Measurements from ENCODE around the gene OR51D1. TPM values are rescaled to one million over a fixed set of nuclear protein-coding genes. Genes with fewer than 3 reads are reported as not detected.

OR51D1 gene
- total and polyA plus RNA-seq, 12 donors = not detected

GRCh38 chr11:4626207-4627099 lies 10.8 kb upstream of the OR51D1 start:
- Histone ChIP-seq H3K27ac (no peak overlapping the region), H3K27me3 (no peaks in the 10 kb centered on the region), H3K4me3 (no peak overlapping the region), H3K9me3 (replicated peaks in 1 of 3) (no peaks in the 10 kb centered on the region), H3K4me1 (replicated peaks in 1 of 2) (no peaks in the 10 kb centered on the region), H3K36me3 (replicated peaks in 1 of 2) (no peaks in the 10 kb centered on the region)
- intact Hi-C loops (cut with DNase I) = no loop called here
- peak; percentile 13 to 47 (median 31) for TF ChIP-seq CTCF (IDR thresholded peaks at IDR 0.05)
- no peak for TF ChIP-seq POLR2A (IDR thresholded peaks at IDR 0.05)
- peak; percentile 29 to 65 (median 36) for DNase-seq
- WGBS, 4 donors = 43 to 48% (median 45%) methylated on average over 15 of the region's 15 CpGs

GRCh38 chr11:4636136-4636535 lies 1.1 kb upstream of the OR51D1 start:
- DNase-seq = no peak
- H3K4me1 ChIP-seq (replicated peaks in 1 of 2) = no peaks in the 10 kb centered on the region
- H3K4me3 ChIP-seq = no peak overlapping the region
- 39 to 55% (median 53%) methylated on average over 2 of the region's 2 CpGs for WGBS, 4 donors
- no peaks in the 10 kb centered on the region for H3K27me3 ChIP-seq
- H3K27ac ChIP-seq = no peak overlapping the region
- no peaks in the 10 kb centered on the region for H3K36me3 ChIP-seq (replicated peaks in 1 of 2)
- no peak for TF ChIP-seq POLR2A (IDR thresholded peaks at IDR 0.05)
- H3K9me3 ChIP-seq (replicated peaks in 1 of 3) = no peaks in the 10 kb centered on the region
- intact Hi-C loops (cut with DNase I) = loop anchor here in 1 of 2 donors (5.0 kb wide), 1 partner anchor 366 kb away; no protein-coding TSS in a partner anchor

- DNase-seq = no peak
- H3K9me3 ChIP-seq (replicated peaks in 1 of 3) = no peaks in the 10 kb centered on the region
- no peaks in the 10 kb centered on the region for H3K36me3 ChIP-seq (replicated peaks in 1 of 2)
- H3K27me3 ChIP-seq = no peaks in the 10 kb centered on the region
- intact Hi-C loops (cut with DNase I) = loop anchor here in 1 of 2 donors (5.0 kb wide), 1 partner anchor 365 kb away; no protein-coding TSS in a partner anchor
- no peak overlapping the region for H3K4me3 ChIP-seq
- TF ChIP-seq CTCF (IDR thresholded peaks at IDR 0.05) (no peak), POLR2A (IDR thresholded peaks at IDR 0.05) (no peak)
- WGBS, 4 donors = 81 to 86% (median 84%) methylated on average over 3 of the region's 3 CpGs
- no peaks in the 10 kb centered on the region for H3K4me1 ChIP-seq (replicated peaks in 1 of 2)
- H3K27ac ChIP-seq = no peak overlapping the region
Measured at GRCh38 chr11:4637662-4638047, 378 bp downstream of the OR51D1 start.

- Histone ChIP-seq H3K27me3 (no peaks in the 10 kb centered on the region), H3K4me3 (no peak overlapping the region), H3K36me3 (replicated peaks in 1 of 2) (no peaks in the 10 kb centered on the region), H3K9me3 (replicated peaks in 1 of 3) (no peaks in the 10 kb centered on the region), H3K4me1 (replicated peaks in 1 of 2) (no peaks in the 10 kb centered on the region), H3K27ac (no peak overlapping the region)
- intact Hi-C loops (cut with DNase I) = loop anchor here in 1 of 2 donors (5.0 kb wide), 1 partner anchor 362 kb away; no protein-coding TSS in a partner anchor
- 77 to 91% (median 84%) methylated on average over 6 of the region's 6 CpGs for WGBS, 4 donors
- no peak for DNase-seq
- TF ChIP-seq POLR2A (IDR thresholded peaks at IDR 0.05) = no peak
- TF ChIP-seq CTCF (IDR thresholded peaks at IDR 0.05) = no peak
Measured at GRCh38 chr11:4639931-4640330, 2.7 kb downstream of the OR51D1 start.

All from adrenal gland (tissue), 12 donors.